ENCODE measurements around the gene ARSB.
A peak's percentile ranks its signal among the peaks of the same experiment; 100 is the strongest.

The ARSB gene

DNA sequence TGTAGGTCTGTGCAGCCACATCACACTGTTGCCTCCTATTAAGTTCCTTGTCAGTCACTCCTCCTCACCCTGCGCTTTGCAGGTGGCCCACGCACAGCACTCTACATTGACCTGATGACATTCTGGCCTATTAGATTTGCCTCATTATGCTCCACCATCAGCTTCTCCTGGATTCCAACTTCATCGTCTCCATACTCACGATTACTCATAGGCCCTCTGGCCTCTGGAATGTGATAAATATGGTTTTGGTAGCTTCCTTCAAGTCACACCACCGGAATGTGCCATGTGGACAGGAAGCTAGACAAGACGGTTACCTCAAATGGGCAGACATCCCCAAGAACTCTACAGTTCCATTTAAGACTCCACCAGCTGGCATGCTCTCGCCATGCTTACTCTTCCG is 178.6 kb downstream of the ARSB start:
- no peak for DNase-seq (ENCODE audit: low read depth, low spot score)

DNA sequence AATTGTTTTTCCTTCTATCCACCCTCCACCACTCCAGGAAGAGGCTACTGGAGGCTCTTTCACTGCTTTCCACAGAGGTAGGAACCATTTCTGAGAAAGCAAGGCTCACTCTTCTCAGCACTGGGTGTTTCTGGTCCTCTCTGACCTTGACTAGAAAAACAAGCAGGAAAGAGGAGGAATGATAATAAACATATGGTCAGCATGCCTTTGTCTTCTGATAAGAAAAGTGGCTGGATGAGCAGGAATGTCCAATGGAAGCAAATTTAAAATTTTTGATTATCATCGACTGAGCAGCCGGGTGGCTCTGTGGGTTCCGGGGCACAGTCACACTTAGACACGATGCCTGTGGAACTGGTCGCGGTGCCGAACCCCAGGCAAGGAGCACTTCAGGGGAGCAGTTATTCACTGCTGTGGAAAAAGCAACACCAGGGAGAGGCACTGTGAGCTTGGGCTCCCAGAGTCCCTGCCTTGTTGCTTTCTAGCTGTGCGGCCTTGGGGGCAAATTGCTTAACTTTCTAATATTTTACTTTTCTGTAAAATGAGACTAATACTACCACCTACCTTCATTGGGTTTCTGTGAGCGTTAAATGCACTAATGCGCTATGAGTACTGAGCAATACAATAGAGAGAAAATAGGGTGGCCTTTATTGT is 179.5 kb downstream of the ARSB start:
- no peak for DNase-seq (ENCODE audit: low read depth, low spot score)

DNA sequence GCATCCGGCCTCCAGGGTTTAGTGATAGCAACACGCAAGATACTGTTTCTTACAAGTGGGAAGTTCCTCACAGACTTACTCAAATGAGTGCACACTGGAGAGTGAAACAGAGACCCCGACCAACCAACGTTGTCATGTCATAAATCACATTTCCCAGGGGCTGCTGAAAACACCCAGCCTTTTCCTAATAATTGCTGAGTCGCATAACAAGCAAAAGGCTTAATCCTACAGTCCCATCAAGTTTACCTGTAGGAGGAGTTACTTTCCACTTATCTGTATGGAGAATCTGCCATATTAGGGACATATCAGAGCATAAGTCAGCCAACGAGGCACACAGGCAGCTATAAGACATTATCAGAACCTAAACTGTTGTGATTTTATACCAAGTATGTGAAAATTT is 180.1 kb downstream of the ARSB start:
- DNase-seq (ENCODE audit: low read depth, low spot score): no peak

DNA sequence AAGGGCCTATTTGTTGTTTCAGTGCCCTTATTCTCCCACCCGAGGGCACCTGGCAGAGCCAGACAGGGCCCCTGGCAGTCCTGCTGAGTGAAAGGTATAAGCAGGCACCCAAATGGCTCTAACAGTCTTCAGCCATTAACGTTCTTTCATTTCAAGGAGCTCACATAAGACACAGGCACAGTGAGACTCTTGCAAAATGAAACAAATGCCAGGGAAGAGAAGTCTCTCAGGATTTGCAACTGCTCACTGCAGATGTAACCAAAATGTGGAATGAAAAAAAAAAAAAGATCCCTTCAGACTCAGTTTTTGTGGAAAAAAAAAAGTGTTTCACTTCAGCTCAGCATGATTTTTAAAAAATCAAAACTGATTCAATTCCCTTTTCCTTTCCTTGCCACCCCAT is 181.2 kb downstream of the ARSB start:
- DNase-seq (ENCODE audit: low read depth, low spot score): no peak

DNA sequence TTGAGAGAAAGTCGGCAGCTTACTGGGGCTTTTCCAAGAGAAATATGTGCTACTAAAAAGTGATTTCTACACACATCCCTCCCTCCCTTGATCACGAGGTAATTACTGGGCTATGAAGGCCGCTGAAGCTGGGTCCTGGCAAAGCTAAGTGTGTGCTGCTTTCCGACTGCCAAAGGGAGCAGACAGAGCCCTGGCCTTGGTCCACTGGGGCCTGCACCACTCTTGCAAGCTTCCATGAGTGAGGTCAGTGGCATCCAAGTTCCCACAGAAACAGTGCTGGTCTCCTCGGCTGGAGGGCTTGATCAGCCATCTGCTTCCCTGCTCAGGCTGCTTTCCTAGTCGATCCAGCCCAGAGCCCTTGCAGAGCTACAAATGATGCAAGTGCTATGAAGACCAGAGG is 181.8 kb downstream of the ARSB start:
- no peak for DNase-seq (ENCODE audit: low read depth, low spot score)

DNA sequence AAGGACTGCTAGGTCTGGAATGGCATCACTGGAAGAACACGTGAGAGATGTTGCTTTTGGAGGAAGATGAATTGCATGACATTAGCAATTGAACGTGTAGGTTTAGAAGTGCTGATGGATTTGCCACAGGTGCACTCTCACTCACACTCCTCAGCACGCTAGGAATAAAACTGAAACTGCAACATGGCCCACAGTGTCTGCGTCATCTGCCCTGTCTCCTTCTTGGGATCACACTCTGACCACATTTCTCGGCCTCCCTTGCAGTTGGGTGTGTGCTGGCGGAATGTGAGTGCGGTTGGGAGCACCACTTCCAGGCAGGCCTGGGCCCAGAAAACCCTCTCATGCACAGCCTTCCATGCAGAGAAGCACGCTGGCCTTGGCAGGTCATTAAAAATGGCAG is 183.7 kb downstream of the ARSB start:
- no peak for DNase-seq (ENCODE audit: low read depth, low spot score)

DNA sequence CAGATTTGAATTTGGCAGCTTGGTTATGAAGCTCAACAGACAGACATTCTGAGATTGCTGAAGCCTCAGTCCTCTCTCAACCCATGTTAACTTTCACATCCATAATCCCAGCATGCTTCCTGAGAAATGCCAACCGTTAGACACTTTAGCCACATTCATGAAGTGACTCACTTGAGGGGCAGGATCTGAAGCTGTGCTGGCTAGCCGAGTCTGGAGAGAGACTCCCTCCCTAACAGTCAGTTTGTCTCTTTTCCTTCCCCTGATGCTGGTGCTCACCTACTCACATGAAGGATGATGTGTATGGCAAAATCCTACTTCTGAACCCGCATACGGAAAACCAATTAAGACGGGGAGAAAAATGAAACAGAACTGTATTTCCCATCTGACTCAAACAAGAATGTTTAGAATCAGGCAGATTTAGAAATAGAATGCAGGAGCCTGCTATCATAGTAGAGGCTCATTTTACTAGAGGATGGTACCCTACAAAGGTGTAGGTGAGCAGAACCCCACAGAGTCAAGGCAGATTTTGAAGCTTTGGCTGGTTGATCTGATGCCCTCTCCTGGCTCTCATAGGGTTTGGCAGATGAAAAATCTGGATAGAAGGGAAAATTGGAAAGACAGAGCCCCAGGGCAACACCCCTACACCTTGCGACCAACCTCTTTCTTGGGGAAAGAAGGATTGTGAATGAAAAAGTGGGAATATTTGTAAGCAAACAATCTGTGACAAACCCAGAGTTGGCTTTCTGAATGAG is 185.7 kb downstream of the ARSB start:
- no peak for DNase-seq (ENCODE audit: low read depth, low spot score)

DNA sequence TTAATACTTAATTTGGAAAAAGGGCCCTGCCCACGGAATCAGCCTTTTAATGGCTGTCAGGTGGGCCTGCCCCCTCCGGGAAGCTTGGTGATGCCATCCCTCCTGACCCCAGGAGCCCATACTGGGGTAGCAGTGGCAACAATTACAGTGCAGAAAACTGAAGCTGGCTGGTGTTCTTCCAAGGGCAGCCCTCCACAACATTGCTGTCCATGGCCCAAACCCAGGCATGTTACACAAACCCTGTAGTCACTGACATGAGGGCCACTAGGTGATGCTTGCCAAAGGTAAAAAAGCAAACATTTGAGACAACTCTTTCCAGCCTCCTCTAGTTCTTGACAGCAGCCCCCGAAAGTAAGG is 186.5 kb downstream of the ARSB start:
- DNase-seq (ENCODE audit: low read depth, low spot score): no peak

DNA sequence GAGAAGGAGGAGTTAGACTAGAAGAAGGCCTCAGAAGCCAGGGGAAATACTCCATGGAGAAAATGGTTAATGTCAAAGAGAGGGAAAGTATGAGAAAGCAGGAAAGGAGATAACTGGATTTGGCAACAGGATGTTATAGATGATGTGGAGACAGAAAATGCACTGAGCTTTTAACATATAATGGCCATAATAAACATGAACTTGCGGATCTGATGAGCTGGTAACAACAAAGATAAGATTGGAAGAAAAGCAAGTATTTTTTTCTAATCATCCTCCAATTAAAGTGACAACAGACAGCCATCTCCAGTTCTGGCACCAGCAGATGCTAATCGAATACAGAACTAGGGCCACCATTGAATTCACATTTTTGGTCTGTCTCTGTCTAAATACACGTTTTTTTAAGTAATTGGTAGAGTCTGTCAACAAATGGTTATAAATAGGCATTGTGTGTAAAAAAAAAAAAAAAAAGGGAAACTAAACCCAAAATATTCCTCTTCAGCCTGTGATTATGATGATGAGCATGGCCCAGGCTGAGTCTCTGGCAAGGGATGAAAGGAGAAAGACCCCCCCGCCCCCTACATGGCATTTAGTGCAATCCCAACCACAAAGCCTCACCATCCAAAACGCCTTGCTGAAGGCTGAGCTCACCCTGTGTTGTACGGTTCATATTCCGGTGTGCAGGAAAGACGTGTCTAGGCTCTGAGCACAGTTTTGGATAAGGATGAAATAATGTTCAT is 187.0 kb downstream of the ARSB start:
- no peak for DNase-seq (ENCODE audit: low read depth, low spot score)

DNA sequence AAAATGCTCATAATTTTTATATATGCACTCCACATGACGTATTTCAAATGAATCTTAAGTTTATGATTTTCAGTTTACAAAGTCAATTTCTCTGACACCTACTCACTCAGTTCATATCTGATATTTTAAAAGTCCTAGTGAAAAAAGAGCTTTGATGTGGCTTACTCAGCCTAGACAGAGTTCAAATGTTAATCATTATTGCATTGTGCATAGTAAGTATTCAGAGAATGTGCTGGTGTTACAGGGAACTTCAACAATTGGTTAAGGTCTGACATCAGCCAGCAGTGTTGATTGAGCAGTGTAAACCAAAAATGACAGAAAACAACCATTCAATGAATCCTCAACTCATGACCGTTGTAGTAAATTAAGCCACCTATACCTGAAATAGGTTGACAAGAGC is 189.4 kb downstream of the ARSB start:
- no peak for DNase-seq (ENCODE audit: low read depth, low spot score)

DNA sequence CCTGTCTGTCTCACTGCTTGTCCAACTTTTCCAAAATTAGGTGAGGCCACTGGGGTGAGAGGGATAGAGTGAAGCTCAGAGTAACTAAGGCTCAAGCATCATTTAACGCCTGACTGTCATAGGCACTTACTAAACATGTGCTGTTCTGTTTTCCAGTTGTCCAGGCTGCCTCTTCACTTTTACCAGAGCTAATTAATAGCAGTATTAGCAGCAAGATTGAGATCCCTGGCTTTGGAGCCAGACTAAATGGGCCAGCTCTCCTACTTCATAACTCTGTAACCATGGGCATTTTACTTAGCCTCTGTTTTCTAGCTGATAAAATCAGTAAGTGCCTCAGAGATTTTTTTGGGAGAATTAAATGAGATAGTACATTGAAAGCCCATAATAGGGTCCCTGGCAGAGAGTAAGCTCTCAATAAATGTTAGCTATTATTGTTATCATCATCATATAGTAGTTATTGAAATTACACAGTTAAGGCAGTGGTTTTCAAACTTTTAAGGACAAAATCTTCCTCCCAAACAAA is 190.4 kb downstream of the ARSB start:
- DNase-seq (ENCODE audit: low read depth, low spot score): no peak

DNA sequence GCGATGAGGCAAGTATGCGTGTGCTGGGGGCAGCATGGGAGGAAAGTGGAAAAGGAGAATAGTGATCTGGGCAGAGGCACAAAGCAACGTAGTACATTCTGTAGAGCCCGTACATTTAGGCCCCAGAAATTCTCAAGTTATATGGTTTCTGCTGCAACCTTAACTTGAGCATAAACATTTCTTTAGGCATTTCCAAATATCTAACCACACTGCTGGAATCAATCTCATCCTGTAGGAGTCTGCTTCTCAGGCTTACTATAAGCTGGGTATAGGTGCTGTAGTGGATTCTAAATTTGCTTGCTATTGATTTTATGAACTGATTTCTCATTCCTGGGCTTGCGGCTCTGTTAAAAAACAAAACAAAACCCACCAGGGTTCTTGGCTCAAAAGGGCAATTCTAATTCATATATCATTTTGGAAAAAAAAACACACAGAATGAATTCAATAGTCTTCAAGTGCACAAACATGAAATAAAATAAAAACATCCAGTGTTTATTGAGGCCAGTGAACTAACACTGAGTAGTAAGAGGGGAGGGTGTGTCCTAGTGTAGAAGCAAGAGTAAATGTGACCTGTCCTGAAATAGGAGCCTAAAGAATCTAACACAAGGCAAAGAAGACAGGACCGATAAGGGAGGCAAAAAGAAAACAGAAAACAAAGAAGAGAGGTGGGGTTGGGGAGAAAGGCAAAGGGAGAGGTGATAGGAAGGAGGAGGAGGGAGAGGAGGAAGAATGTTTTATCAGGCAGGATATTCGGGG is 191.0 kb downstream of the ARSB start:
- no peak for DNase-seq (ENCODE audit: low read depth, low spot score)

DNA sequence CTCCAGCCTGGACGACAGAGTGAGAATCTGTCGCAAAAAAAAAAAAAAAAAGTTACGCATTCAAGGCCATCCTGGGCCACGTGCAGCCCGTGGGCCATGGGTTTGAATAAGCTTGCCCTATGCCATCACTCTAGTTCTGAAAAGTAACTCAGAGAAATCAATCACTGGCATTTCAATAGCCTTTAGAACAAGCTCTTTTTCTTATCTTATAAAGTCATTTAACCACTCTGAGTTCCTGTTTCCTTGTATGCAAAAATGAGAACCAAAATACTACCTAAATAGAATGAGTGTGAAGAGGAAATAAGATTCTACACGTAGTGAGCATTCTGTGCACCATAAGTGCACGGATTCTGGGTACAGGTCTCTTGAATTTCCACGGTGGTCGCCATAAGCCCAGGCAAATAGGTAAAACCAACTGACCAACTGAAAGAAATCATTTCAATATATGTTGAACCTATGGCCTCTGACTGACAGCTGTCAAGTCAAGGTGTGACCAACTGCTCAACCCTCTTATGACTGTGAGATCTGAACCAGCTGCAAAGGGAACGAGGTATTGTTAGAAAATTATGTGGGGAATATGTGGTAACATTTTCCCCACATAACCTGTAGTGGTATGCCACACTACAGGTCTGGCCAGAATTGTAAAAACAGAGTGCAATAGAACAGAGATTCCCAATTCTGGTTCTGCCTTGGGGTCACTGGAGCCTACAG is 192.6 kb downstream of the ARSB start:
- DNase-seq (ENCODE audit: low read depth, low spot score): no peak

DNA sequence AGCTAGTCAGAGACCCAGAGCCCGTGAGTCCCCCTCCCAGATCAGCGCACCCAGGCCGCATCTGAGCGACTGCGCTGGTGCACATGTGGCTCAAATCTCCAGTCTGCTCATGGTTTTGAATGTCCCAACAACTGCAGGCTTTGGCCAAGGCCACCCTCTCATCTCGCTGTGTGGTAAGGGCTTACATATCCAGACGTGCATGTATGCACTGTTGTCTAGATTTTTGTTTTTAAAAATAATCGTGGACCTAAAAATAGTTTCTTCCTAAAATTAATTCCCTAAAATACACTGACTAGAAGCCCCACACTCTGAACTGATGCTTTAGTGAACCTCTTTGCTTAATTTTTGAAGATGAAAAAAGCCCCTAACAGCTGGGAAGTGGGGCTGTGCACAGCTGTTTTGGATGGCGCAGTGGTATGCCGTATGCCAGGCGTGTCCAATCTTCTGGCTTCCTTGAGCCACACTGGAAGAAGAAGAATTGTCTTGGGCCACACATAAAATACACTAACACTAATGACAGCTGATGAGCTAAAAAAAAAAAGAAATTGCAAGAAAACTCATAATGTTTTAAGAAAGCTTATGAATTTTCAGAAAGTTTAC is 193.5 kb downstream of the ARSB start:
- no peak for DNase-seq (ENCODE audit: low read depth, low spot score)

DNA sequence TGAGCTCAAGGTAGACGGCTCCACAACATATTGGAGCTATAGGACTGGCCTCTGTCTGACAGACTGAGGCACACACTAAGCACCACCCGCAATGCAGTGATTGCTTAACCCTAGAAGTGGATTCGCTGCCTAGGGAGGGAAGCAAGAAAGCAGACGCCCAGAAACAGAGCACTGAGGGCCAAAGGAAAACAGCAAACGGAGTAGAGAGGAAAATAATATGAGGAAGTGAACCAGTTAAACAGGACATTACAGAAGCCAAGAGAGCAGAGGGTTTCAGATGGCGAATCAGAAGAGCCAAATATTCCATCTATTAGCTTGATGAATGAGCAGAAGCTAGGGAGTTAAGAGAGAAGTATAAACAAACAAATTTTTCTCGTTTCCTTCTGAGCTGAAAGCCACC is 197.3 kb downstream of the ARSB start:
- no peak for DNase-seq (ENCODE audit: low read depth, low spot score)

DNA sequence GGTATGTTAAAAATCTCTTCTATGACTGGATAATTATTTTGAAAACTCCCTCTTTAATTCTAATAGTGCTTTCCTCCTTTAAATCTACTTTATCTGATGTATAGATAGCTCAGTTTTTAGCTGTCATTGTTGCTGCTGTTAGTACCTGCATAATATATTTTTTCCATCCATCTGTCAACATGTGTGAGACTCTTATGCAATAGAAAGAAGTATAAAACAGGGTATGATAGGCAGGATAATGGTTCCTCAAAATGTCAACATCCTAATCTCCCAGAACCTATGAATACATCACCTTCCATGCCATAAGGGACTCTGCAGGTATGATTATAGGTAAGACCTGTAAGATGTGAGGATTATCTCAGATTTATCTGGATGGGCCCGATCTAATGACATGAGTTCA is 199.7 kb downstream of the ARSB start:
- no peak for DNase-seq (ENCODE audit: low read depth, low spot score)

DNA sequence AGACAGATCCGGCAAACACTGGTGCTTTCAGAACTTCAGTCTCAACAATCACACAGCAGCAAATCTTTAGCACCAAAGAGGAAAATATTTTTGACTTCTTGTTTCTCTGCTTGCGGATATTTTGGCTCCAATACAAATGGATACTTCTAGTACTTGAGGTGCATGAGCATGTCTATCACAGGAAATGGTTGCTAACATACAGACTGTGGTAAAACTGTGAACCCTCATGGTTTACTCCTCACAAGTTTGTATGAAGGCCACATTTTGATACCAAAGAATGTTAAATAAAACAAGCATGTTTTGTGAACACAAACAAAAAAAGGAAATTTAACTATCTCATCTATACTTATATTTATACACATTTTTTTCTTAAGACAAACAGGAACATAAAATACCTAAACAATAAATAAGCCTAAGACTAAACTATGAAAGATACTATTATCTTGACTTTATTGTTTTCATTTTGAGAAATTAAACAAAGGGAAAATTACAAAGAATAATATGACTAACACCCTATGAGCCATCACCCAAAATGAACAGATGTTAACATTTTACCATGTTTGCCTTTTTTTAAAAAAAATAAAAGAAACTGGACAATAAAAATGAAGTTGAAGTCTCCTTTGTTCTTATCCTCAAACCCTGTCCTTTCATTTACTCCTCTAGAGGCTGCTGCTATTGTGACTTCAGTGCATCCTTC is 201.5 kb downstream of the ARSB start:
- DNase-seq (ENCODE audit: low read depth, low spot score): no peak

DNA sequence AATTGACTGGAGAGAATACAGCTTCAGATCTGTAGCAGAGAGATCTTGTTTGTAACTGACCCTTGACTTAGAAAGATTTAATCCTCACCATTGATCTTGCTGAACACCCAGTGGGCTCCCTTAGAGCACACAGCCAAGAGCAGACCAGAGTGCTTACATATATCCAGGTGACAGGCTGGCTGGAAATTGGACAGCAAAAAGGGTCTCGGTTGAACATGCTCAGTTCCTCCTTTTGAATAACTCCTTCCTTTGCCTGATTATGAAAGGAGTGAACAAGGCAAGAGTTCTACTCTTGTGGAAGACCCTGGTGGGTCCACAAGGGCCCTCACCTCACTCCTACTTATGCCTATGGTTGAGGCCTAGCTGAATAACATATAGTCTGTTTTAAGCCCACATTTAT is 202.4 kb downstream of the ARSB start:
- DNase-seq (ENCODE audit: low read depth, low spot score): no peak

DNA sequence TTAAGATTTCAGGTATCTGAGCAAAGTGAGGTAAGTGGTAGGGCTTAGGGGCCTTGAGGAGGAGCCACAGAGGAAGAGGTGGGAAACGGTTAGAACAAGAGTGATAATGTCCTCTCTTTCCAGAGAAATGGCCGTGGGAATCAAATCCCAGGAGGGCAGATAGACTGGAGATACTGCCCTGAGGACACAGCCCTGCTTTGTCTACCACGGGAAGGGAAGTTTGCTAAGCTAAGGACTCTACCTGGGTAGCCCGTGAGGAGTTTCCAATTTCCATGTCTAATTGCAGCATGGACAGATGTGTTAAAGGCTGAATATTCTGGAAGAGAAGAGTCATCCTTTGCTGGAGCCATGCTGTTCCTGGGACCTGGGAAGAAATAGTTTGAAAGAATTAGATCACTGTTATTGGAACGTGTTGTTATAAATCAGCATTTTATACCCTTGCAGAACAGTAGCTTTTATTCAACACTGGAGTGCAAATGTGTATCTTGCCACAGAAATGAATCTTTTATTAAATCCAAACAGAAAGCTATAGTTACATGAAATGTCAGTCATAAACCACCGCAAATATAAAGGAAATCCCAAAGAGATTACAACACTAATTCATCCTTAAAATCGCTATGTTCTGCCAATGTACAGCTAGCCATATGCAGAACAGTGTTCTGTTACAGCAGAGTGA is 203.4 kb downstream of the ARSB start:
- peak; percentile 27 for DNase-seq (ENCODE audit: low read depth, low spot score)
